Measurements from ENCODE around the gene ACSF2.

ACSF2 gene

DNA sequence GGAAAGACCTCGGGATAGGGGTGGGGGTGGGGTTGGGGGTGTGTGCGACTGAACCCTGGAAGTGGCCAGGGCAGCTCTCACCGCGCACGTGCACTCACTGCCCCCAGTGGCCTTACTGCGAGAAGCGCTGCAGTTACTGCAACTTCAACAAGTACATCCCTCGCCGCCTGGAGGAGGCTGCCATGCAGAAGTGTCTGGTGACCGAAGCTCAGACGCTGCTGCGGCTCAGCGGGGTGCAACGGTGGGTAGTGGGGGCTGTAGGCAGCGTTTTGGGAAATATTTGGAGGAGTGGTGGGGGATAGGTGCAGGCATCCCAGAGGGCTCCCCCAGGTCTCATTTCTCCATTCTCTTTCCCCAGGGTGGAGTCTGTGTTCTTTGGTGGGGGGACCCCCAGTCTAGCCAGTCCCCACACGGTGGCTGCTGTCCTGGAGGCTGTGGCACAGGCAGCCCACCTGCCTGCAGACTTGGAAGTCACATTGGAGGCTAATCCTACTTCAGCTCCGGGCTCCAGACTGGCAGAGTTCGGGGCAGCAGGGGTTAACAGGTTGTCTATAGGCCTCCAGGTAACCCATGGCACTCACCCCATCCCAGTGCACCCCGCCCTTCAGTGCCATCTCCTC lies 53.6 kb downstream of the ACSF2 start:
- DNase-seq = peak; percentile 21

DNA sequence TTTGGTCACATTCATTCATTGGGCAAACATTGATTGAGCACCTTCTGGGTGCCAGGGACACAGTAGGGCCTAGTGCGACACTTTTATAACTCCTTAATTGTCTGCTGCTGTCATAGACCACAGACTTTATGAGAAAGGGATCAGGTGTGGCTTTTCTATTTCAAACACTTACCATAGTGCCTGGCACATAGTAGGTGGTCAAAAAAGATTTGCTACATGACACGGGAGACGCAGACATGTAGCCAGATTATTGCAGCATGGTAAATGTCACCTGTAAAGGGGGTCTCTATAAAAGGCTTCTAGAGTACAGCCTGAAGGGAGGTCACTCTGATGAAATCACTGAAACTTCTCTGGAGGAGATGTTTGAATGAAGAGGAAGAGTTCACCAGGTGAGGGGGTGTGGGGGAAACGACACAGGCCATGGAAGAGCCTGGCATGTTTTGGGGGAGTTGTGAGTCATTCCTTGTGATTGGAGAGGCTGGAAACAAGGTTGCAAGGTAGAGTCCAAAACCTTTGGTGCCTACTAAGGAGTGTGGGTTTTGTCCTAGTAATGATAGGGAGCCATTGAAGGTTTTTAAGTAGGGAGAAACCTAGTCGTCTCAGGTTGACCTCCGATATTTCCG lies 54.2 kb downstream of the ACSF2 start:
- DNase-seq = no peak

DNA sequence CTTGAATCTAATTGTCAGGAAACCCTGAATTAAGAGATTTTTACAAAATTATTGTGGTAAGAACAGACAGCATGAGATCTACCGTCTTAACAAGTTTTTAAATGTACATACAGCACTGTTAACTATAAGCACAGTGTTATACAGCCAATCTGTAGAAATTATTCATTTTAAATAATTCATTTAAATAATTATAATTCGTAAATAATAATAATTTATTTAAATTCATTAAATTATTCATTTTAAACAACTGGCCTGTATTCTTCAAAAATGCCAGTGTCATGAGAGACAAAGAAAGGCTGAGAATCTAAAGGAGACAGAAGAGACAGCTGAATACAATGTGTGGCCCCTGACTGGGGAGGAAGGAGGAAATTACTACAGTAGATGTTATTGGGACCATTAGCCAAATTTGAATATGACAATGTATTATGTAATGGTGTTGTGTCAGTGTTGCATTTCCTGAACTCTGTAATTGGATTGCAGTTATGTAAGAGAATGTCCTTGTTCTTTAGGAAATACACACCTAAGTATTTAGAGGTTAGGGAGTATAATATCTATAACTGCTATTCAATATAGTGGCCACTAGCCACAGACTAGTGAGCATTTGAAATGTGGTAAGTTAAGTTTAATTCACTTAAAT lies 55.0 kb downstream of the ACSF2 start:
- DNase-seq = no peak

DNA sequence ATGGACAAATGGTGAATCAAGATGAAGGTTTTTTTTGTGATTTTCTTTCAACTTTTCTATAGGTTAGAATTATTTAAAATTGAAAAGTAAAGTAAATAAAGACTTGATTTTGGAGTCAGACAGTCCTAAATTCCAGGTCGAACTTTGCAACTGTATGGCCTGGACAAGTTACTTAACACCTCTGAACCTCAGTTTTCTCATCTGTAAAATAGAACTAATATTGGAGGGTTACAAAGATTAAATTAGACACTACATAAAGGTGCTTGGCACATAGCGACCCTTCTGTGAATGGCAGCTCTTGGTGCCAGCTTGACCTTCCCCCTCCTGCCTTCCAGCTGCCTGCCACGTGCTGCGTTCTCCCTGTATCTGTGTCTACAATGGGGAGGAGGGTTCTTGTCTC lies 55.6 kb downstream of the ACSF2 start:
- DNase-seq = no peak

DNA sequence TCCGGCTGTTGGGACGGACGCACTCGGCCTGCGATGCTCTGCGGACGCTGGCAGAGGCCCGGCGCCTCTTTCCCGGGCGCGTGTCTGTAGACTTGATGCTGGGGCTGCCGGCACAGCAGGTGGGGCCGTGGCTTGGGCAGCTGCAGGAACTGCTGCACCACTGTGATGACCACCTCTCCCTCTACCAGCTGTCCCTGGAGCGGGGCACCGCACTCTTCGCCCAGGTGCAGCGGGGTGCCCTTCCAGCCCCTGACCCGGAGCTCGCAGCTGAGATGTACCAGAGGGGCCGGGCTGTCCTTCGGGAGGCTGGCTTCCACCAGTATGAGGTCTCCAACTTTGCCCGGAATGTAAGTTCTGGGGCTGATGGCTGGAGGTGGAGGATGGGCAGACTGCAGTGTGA lies 56.1 kb downstream of the ACSF2 start:
- DNase-seq = no peak

DNA sequence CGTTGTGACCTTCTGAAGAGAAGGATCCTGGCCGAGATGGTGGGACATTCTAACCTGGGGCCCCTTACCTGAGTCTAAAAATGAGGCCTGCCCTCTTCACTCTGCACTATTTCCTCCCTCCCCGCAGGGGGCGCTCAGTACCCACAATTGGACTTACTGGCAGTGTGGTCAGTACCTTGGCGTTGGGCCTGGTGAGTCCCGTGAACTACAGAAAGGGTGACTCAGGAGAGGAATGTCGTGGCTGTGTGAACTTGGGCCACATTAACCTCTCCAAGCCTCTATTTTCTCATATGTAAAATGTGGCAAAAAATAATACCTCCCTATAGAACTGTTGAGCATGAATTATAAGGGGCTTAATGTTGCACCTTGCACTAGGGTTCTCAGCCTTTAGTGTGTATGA lies 56.5 kb downstream of the ACSF2 start:
- no peak for DNase-seq

DNA sequence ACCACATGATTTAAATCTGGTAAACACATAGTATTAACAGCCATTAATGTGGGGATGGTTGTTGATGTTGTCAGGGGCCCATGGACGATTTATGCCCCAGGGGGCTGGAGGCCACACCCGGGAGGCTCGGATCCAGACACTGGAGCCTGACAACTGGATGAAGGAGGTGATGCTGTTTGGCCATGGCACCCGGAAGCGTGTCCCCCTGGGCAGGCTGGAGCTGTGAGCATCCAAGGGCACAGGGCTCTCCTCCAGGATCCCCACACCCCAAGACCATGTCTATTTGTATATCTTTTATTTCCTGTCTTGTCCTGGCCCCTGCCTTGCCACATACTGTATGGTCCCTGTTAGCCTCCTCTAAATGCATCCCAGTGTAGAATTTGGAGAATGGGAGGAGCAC lies 57.2 kb downstream of the ACSF2 start:
- DNase-seq = no peak

DNA sequence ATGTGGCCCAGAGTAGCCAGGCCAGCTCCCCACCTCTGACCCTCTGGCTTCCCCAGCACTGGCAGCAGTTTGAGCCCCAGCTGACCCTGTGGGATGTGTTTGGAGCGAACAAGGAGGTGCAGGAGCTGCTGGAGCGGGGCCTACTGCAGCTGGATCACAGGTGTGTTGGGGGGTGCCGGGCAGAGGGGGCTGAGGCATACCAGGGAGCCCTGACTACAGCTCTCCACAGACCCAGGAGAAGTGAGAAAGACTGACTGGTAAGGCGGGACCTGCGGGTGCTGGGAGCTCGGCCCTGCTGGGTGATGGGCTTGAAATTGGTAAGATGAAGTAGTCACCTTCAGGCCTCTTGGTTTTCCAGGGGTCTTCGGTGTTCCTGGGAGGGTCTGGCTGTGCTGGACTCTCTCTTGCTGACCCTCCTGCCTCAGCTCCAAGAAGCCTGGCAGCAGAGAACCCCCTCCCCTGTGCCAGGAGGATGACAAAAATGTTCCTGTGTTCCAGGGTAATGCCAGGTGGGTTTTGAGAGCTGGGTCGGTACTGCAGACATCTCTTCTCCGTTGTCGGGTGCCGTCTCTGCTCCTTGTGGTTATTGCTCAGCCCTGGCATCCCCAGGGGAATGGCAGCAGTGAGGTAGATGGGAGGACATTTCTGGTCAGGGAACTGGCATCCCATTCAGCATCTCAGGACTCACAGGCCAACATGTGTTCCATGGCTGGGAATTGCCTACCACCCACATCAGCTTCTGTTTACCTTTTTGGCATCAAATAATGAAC lies 58.6 kb downstream of the ACSF2 start:
- no peak for DNase-seq

DNA sequence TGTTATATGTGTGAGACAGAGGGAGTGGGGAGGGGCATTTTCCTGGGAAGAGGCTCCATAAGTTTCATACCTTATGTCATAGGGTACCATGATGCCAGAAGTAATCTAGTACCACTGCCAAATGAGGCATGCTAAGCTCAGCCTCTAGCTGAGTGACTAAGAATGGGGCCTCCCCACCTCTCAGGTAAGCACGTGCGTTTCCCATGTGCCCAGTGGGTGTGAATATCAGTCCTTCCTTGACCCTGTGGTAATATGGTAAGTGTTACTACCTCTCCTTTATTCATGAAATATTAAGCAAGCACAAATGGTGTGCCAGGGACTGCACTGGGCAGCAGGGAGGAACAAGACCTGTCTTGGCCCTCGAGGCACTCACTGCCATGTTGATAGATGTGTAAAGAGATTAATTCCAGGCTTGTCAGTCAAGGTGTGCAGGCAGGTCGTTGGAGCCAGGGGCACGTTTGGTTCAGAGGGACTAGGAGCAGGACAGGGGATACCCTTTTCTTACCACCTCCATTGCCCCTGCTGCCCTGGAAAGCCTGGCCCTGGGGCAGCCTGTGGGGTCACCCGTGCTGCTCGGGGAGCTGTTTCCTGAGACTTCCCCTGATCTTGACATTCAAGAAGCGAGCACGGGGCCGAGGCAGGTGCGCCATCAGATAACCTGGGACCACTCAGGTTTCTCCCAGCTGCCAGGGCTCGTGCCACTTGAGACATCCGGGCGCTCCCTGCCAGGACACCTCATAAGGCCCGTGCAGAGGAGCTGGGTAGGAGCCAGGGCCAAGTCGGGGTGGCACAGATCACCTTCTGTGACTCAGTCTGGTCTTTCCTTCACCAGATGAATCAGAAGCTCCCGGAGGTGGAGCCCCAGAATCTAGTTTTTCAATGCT lies 61.4 kb downstream of the ACSF2 start:
- DNase-seq = no peak

DNA sequence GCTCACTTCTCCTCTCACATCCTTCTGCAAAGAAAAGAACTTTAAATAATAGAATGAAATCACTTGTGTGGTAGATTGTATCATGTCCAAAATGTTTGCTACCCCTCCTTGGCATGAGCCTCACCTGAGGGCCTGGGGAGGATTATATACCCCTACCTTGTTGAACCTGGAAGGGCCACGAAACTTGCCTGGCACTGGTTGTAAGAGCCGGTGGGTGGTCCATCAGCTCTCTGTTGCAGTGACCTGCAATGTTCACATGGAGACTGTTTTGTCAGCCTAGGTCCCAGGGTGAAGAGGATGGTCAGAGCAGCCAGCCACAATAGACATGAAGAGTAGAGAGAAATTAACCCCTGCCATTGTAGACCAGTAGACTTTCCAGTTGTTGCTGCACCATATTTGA lies 62.9 kb downstream of the ACSF2 start:
- no peak for DNase-seq

DNA sequence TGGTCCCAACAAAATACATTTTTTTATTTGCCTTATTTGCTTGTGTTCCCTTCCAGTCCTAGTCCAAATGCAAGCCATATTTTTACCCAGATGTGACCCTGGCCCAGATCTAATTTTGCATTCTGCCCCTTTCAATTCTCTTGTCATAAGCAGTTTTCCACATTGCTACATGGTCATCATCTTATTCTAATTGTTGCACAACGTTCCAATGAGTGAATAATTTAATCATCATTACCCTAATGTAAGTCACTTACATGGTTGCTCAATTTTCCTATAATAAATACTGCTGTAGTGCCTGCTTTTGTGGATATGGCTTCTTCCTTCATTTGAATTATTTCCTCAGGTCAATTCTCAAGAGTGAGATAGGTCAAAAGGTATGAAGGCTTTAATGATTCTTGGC lies 65.5 kb downstream of the ACSF2 start:
- DNase-seq = no peak

DNA sequence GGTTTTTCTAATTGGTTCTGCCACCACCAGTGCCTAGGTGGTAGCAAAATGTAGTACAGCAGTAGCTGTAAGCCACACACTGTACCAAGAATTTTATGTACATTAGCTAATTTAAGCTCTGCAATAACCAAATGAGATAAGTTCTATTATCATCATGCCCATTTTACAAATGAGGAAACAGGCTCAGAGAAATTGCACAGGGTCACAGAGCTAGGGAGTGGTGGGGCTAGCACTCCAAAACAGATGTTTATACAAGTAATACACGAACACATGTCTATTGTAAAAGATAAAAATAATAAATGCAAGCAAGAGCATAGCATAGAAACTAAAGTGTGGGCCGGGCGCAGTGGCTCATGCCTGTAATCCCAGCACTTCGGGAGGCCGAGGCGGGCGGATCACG lies 66.2 kb downstream of the ACSF2 start:
- no peak for DNase-seq

DNA sequence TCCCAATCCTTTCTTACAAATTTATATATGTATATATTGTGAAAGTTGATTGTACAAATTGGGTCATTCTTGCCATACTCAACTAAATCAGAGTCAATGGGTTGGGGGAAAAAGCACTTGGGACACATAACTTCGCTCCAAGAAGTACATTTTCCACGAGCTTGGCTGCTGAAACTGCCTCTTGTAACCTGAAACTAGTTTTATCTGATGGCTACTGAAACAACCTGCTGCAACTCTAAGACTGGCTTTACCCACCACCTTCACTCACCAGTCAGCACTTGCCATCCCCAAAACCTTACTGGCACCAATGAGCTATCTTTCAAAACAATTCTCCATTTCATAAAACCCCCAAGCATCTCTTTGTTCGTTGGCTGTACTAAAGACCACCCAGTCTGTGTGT lies 67.7 kb downstream of the ACSF2 start:
- no peak for DNase-seq

DNA sequence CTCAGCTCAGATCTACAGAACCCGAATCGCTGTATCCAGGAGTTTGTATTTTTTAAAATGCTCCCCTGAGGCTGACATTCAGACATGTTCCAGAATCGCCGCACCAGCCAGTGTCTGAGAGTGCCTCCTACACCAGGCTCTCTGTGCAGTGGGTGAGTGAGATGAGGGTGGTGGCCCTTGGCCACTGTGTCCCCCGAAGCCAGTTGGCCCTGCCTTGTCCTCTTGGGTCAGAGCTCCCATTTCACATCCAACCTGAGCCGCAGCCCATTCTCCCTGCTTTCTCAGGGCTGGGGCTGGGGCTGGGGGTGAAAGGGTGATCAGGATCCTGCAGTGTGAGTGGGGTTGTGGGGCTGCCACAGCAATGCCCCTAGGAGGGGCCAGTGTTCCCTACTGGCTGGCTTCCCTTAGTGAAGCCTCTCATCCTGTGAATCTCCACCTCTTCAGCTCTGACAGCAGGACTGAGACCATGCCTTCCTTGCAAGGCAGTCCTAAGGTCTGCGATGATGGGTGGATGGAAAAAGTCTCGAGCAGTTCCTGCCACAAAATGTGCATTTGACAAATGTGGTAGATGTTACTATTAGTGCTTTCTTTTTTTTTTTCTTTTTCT lies 69.3 kb downstream of the ACSF2 start:
- DNase-seq = no peak

DNA sequence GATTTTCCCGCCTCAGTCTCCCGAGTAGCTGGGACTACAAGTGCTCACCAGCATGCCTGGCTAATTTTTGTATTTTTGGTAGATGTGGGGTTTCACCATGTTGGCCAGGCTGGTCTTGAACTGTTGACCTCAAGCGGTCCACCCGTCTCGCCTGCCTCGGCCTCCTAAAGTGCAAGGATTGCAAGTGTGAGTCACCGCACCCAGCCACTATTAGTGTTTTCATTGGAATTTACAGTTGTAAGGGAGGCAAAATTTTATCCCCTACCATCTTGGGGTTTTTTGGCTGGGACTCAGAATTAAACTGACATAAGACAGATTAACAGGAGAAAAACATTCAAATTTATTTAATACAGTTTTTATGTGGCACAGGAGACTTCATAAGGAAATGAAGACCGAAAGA lies 69.9 kb downstream of the ACSF2 start:
- no peak for DNase-seq

DNA sequence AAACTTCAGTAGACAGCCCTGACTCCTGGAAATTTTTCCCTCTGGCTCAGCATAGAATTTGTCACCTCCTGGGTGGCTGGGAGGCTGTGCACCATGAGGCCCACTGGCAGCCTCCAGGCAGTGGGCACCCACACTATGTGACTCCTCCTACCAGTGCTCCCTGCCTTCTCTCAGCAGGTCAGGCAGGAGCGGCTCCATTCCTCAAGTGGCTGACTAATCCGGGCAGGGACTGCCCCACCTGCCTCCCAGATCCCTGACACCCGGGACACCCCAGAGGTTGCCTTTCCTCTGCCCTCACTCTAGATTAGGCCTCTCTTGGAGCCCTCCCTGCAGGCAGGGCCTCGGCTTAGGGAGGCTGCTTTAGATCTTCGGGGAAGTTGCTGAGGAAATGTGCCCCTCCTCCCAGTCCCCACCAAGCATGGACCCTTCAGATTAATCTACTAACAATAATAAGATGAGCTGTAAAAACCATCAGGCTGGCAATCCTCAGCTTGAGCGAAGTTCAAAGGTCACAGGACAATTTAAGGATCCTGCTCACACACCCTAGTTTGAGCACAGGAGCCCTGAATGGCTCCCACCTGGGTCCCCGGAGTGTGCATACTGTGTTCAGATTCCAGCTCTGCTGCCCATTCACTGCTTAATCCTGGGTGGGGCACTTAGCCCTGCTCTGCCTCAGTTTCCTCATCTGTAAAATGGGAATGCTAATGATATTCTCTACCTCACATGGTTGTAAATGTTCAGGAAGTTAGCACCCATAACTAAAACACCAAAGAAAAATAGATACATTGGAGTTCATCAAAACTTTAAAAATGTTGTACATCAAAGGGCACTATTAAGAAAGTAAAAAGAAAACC lies 72.2 kb downstream of the ACSF2 start:
- no peak for DNase-seq

DNA sequence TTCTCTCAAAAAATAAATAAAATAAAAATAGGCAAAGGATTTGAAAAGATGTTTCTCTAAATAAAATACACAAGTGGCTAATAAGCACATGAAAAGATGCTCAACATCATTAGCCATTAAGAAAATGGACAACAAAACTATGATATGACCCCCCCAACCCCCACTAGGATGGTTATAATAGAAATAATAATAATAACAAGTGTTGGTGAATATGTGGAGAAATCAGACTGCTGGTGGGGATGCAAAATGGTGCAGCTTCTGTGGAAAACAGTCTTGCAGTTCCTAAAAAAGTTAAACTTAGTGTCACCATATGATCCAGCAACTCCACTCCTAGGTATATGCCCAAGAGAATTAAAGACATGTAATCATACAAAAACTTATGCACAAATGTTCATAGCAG lies 73.3 kb downstream of the ACSF2 start:
- DNase-seq = no peak

DNA sequence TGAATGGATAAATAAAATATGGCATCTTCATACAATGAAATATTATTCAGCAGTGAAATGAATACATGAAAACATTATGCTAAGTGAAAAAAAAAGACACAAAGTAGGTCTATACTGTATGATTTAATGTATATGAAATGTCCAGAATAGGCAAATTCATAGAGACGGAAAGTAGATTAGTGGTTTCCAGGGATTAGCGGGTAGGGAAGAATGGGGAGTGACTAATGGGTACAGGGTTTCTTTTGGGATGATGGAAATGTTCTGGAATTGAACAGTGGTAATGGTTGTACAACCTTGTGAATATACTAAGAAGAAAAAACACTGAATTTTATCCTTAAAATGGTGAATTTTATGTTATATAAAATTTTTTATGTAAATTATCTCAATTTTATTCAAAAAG lies 73.7 kb downstream of the ACSF2 start:
- no peak for DNase-seq

DNA sequence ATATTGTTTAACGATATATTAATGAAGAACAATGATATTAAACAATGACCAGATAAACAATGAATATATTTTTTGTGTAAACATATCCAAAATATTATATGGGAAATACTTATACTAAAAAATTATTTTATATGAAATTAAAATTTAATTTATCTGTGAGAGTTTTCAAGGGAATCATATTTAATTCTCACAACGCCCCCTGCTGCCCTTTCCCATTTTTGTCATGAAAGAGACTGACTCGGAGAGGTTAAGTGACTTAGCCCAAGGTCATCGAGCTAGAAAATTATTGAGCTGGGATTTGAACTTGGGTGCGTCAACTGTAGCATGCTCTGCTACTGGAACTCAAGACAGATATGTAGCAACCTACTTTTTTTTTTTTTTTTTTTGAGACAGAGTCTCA lies 75.0 kb downstream of the ACSF2 start:
- no peak for DNase-seq

DNA sequence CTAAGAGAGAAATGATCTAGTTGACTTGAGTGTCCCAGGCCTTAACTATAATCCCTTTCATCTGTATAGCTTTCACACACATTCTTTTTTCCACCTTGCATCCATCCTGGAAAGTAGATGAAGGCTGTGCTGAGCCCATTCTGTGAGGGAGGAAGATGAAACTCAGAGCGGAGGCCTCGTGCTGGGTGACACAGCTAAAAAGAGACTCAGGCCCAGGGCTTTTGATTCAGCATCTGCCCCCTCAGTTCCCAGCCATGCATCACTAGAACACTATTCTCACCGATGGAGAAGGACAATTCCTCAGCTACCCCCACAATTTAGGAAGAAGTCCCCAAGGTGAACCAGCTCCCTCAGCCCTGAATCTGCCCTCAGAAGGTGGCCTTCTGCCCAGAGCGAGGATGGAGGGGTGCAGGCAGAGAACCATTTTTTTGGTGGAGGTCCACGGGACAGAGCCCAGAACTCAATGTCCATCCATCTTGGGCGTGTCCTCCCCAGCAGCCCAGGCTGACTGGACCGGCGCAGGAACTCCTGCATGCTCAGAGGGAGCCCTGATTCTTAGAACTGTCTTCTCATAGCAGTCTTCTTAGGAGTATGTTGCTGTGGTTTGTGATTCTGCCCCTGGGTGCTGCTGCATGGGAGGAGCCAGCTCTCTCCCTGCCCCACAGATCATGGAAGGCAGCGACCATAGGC lies 76.4 kb downstream of the ACSF2 start:
- no peak for DNase-seq

DNA sequence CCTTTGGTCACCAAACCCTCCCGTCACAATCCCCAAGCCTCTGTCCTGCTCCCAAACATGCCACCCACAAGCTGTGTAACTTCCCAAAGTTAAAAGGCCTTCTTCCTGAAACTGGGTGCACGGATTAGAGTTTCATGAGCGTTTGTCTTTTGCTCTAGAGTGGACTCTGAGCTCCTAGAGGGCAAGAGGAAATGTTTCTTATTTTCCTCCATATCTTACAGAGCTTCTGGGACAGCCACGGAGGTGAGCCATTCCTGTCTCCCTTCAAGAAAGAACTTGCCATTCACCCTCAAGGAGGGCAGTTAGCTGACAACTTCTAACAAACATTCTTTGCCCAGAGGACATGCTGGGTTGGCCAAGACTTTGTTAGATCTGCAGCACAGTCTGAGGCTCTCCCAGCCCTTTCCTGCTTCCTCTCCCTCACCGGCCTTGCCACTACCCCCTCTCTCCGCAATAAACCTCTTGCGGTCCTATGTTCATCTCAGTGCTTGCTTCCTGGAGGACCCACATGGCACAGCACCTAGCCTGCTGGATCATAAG lies 79.6 kb downstream of the ACSF2 start:
- DNase-seq = no peak
